ENCODE results near the gene STPG2.

DNA sequence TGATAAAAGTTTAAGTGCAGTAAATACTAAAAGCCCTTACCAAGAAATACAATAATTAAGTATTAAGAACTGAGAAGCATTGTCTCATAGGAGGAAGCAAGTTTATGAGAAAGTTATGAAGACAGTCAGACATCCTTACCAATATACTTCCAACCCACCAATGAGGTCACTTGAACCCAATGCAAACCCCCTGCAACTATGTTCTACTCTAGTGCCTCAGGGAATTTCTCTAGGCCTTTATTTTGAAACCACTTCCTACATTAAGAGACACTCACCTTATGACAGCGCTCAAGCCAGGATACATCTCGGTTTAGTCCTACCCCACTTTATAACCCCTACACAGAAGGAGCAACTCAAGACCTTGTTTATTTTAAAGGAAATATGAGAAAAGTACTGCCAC is 61.3 kb downstream of the STPG2 start:
- TF ChIP-seq, protein P1, sequence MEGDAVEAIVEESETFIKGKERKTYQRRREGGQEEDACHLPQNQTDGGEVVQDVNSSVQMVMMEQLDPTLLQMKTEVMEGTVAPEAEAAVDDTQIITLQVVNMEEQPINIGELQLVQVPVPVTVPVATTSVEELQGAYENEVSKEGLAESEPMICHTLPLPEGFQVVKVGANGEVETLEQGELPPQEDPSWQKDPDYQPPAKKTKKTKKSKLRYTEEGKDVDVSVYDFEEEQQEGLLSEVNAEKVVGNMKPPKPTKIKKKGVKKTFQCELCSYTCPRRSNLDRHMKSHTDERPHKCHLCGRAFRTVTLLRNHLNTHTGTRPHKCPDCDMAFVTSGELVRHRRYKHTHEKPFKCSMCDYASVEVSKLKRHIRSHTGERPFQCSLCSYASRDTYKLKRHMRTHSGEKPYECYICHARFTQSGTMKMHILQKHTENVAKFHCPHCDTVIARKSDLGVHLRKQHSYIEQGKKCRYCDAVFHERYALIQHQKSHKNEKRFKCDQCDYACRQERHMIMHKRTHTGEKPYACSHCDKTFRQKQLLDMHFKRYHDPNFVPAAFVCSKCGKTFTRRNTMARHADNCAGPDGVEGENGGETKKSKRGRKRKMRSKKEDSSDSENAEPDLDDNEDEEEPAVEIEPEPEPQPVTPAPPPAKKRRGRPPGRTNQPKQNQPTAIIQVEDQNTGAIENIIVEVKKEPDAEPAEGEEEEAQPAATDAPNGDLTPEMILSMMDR (IDR thresholded peaks at IDR 0.05): no peak
- TF ChIP-seq POLR2AphosphoS5 (IDR thresholded peaks at IDR 0.05): no peak
- no peak for TF ChIP-seq POLR2A (IDR thresholded peaks at IDR 0.05)
